SK-N-SH treated with all-trans-retinoic acid at 6 μM for 48 hours (cell line): ENCODE results near the gene RNASE7.

Experiments
- ATAC-seq: fragments of 200-7000 bp; cut with Tn5 transposase; 3 replicates; pipeline ENCODE4 v1.9.1; 2020; ENCODE audit warnings: mild to moderate bottlenecking, moderate library complexity
- ARNTL ChIP-seq: fragments of 450-650 bp; formaldehyde crosslinking; IDR thresholded peaks from 2 replicates; pipeline ENCODE4 v1.5.0; 2020; ENCODE audit warnings: low read depth, mild to moderate bottlenecking, moderate library complexity, borderline replicate concordance
- BACH2 ChIP-seq: fragments of 250-450 bp; sonication (Bioruptor Pico); IDR thresholded peaks from 2 replicates; pipeline ENCODE4 v1.9.0; 2021; ENCODE audit warnings: mild to moderate bottlenecking, borderline replicate concordance
- CSDC2 ChIP-seq: fragments of 250-450 bp; sonication (Bioruptor Pico); IDR thresholded peaks from 2 replicates; pipeline ENCODE4 v1.5.0; 2020; ENCODE audit warnings: mild to moderate bottlenecking, moderate library complexity
- ESRRG ChIP-seq: fragments of 250-450 bp; sonication (Bioruptor Pico); IDR thresholded peaks from 2 replicates; pipeline ENCODE4 v1.6.1; 2021; ENCODE audit warnings: mild to moderate bottlenecking
- GLIS3 ChIP-seq: fragments of 250-450 bp; sonication (Bioruptor Pico); IDR thresholded peaks from 2 replicates; pipeline ENCODE4 v1.5.0; 2020; ENCODE audit warnings: mild to moderate bottlenecking, moderate library complexity
- ISL1 ChIP-seq: fragments of 250-450 bp; sonication (Bioruptor Pico); IDR thresholded peaks from 2 replicates; pipeline ENCODE4 v2.1.2; 2022; ENCODE audit warnings: mild to moderate bottlenecking, moderate library complexity
- PPARA ChIP-seq: fragments of 250-450 bp; sonication (Bioruptor Pico); IDR thresholded peaks from 2 replicates; pipeline ENCODE4 v1.5.0; 2020; ENCODE audit warnings: mild to moderate bottlenecking, borderline replicate concordance
- TOX ChIP-seq: fragments of 250-450 bp; sonication (Bioruptor Pico); IDR thresholded peaks from 2 replicates; pipeline ENCODE4 v1.8.0; 2021; ENCODE audit warnings: mild to moderate bottlenecking, moderate library complexity, borderline replicate concordance
- ZC3H10 ChIP-seq: fragments of 250-450 bp; sonication (Bioruptor Pico); IDR thresholded peaks from 2 replicates; pipeline ENCODE4 v1.5.1; 2021; ENCODE audit warnings: mild to moderate bottlenecking, moderate library complexity
- ZFP3 ChIP-seq: fragments of 250-450 bp; sonication (Bioruptor Pico); IDR thresholded peaks from 2 replicates; pipeline ENCODE4 v1.5.0; 2020; ENCODE audit warnings: mild to moderate bottlenecking, moderate library complexity
- ZFP30 ChIP-seq: fragments of 450-650 bp; formaldehyde crosslinking; IDR thresholded peaks from 2 replicates; pipeline ENCODE4 v1.5.0; 2022; ENCODE audit warnings: mild to moderate bottlenecking, moderate library complexity
- ZNF565 ChIP-seq: fragments of 450-650 bp; formaldehyde crosslinking; conservative IDR thresholded peaks from 2 replicates; pipeline ENCODE4 v1.5.0; 2020; ENCODE audit warnings: low read depth, mild to moderate bottlenecking, moderate library complexity
- ZNF70 ChIP-seq: fragments of 450-650 bp; formaldehyde crosslinking; IDR thresholded peaks from 2 replicates; pipeline ENCODE4 v1.5.0; 2020; ENCODE audit warnings: mild to moderate bottlenecking, moderate library complexity
- ZNF8 ChIP-seq: fragments of 450-650 bp; formaldehyde crosslinking; IDR thresholded peaks from 2 replicates; pipeline ENCODE4 v1.5.0; 2020; ENCODE audit warnings: mild to moderate bottlenecking, moderate library complexity
- TF ChIP-seq, protein P1 (sequence below): fragments of 250-450 bp; sonication (Bioruptor Pico); IDR thresholded peaks from 2 replicates; pipeline ENCODE4 v1.5.1; 2020; ENCODE audit warnings: low read depth, mild to moderate bottlenecking, moderate library complexity
- TF ChIP-seq, protein P2 (sequence below): fragments of 250-450 bp; sonication (Bioruptor Pico); IDR thresholded peaks from 2 replicates; pipeline ENCODE4 v1.8.0; 2021; ENCODE audit warnings: low read depth, mild to moderate bottlenecking, moderate library complexity, borderline replicate concordance
- TF ChIP-seq, protein P3 (sequence below): fragments of 250-450 bp; sonication (Bioruptor Pico); IDR thresholded peaks from 2 replicates; pipeline ENCODE4 v1.5.1; 2021; ENCODE audit warnings: mild to moderate bottlenecking, moderate library complexity
- TF ChIP-seq, protein P4 (sequence below): fragments of 250-450 bp; sonication (Bioruptor Pico); IDR thresholded peaks from 2 replicates; pipeline ENCODE4 v1.5.0; 2020; ENCODE audit warnings: mild to moderate bottlenecking, moderate library complexity

RNASE7 gene

DNA sequence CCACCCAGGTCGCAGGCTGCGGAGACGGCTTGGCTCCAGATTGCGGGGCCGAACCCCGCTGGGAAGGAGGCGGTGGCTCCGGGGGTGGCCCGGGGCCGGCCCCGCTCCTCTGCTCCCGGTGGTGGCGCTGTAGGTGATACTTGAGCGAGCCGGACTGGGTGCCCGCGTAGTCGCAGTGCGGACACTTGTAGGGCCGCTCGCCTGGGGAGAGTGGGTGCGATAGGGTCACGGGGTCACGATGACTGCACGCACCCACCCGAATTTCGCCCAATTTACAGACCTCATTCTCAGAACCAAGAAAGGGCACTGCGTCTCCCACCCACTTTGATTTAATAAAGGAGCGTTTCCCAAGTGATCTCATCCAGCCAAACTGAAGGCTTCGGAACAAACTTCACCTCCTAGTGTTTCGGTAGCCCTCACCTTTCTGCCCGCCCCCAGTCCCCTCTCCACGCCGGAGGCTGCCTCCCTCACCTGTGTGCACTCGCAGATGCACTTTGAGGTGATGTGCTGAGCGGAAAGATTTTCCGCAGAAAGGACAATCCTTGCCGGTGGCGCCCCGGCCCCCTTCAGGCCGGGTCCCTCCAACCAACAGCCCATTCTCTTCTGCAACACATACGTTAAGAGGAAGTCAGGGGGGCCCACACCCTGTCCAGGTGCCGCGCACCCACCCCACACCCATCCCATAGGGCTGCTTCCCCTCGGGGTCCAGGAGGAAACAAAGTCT, 48.9 kb downstream of the RNASE7 start:
- no peak for ATAC-seq
- TF ChIP-seq, protein P1, sequence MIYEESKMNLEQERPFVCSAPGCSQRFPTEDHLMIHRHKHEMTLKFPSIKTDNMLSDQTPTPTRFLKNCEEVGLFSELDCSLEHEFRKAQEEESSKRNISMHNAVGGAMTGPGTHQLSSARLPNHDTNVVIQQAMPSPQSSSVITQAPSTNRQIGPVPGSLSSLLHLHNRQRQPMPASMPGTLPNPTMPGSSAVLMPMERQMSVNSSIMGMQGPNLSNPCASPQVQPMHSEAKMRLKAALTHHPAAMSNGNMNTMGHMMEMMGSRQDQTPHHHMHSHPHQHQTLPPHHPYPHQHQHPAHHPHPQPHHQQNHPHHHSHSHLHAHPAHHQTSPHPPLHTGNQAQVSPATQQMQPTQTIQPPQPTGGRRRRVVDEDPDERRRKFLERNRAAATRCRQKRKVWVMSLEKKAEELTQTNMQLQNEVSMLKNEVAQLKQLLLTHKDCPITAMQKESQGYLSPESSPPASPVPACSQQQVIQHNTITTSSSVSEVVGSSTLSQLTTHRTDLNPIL (CRISPR knock-in tag) = no peak
- no peak for TF ChIP-seq ZFP30 (CRISPR knock-in tag)
- TF ChIP-seq ZNF8 (CRISPR knock-in tag) = no peak
- TF ChIP-seq ARNTL = no peak
- no peak for TF ChIP-seq ESRRG (CRISPR knock-in tag)
- TF ChIP-seq ZNF565 = no peak
- TF ChIP-seq, protein P2, sequence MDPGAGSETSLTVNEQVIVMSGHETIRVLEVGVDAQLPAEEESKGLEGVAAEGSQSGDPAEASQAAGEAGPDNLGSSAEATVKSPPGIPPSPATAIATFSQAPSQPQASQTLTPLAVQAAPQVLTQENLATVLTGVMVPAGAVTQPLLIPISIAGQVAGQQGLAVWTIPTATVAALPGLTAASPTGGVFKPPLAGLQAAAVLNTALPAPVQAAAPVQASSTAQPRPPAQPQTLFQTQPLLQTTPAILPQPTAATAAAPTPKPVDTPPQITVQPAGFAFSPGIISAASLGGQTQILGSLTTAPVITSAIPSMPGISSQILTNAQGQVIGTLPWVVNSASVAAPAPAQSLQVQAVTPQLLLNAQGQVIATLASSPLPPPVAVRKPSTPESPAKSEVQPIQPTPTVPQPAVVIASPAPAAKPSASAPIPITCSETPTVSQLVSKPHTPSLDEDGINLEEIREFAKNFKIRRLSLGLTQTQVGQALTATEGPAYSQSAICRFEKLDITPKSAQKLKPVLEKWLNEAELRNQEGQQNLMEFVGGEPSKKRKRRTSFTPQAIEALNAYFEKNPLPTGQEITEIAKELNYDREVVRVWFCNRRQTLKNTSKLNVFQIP (CRISPR knock-in tag) = no peak
- TF ChIP-seq ZNF70 (CRISPR knock-in tag) = no peak

DNA sequence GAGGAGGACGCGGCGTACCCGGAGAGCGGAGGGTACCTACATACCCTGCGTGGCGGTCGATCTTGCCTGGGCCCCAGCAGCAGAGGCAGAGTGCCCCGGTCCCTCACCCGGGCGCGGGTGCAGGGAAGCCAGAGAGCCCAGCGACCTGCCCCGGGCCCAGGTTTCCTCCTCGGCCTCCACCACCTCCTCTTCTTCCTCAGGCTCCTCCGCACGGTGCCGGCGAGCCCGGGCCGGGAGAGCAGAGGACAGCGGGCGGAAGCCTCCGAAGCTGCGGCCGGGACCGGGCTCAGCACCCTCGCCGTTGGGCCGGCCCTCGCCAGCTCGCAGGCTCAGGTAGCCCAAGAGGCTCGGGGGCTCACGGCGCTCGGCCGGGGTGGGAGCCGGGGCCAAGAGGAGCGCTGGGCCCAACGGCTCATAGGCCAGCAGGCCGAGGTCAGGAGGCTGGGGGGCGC, 49.7 kb downstream of the RNASE7 start:
- no peak for ATAC-seq
- TF ChIP-seq BACH2 (CRISPR knock-in tag) (no peak), ZNF565 (no peak), CSDC2 (CRISPR knock-in tag) (no peak), ZFP3 (no peak), ZC3H10 (CRISPR knock-in tag) (no peak), PPARA (CRISPR knock-in tag) (no peak), ISL1 (no peak)
- TF ChIP-seq, protein P3, sequence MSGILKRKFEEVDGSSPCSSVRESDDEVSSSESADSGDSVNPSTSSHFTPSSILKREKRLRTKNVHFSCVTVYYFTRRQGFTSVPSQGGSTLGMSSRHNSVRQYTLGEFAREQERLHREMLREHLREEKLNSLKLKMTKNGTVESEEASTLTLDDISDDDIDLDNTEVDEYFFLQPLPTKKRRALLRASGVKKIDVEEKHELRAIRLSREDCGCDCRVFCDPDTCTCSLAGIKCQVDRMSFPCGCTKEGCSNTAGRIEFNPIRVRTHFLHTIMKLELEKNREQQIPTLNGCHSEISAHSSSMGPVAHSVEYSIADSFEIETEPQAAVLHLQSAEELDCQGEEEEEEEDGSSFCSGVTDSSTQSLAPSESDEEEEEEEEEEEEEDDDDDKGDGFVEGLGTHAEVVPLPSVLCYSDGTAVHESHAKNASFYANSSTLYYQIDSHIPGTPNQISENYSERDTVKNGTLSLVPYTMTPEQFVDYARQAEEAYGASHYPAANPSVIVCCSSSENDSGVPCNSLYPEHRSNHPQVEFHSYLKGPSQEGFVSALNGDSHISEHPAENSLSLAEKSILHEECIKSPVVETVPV (CRISPR knock-in tag) = no peak
- TF ChIP-seq, protein P4, sequence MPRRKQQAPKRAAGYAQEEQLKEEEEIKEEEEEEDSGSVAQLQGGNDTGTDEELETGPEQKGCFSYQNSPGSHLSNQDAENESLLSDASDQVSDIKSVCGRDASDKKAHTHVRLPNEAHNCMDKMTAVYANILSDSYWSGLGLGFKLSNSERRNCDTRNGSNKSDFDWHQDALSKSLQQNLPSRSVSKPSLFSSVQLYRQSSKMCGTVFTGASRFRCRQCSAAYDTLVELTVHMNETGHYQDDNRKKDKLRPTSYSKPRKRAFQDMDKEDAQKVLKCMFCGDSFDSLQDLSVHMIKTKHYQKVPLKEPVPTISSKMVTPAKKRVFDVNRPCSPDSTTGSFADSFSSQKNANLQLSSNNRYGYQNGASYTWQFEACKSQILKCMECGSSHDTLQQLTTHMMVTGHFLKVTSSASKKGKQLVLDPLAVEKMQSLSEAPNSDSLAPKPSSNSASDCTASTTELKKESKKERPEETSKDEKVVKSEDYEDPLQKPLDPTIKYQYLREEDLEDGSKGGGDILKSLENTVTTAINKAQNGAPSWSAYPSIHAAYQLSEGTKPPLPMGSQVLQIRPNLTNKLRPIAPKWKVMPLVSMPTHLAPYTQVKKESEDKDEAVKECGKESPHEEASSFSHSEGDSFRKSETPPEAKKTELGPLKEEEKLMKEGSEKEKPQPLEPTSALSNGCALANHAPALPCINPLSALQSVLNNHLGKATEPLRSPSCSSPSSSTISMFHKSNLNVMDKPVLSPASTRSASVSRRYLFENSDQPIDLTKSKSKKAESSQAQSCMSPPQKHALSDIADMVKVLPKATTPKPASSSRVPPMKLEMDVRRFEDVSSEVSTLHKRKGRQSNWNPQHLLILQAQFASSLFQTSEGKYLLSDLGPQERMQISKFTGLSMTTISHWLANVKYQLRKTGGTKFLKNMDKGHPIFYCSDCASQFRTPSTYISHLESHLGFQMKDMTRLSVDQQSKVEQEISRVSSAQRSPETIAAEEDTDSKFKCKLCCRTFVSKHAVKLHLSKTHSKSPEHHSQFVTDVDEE (CRISPR knock-in tag) = no peak

DNA sequence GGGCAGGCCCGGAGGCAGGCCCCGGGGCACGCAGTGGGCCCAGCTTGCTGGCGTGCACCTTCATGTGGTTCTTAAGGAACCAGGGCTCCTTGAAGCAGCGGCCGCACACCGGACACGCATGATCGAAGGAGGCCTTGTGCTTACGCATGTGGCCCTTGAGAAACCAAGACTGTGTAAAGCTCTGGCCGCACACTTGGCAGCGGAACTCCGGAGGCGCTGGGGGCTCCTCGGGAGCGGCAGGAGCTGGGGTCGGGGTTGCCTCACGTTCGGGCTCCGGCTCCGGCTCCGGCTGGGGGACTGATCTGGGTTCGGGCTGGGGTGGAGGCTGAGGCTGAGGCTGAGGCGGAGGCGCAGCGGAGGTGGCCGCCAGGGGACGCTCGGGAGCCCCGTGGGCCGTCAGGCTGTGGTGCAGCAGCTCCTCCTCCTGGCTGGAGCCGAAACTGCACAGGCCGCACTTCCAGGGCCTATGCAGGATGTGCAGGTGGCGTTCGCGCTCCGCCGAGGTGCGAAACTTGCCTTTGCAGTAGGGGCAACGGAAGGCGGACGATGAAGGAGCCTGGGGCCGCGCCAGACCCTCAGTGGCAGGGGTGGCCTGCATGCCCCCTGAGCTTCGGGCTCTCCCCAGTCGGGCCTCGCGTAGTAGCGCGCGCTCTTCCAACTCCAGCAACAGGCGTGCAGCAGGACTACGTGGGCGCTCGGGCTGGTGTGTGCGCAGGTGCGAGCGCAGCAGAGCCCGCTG, 50.3 kb downstream of the RNASE7 start:
- ATAC-seq = peak; percentile 79
- TF ChIP-seq ZC3H10 (CRISPR knock-in tag) (no peak), TOX (CRISPR knock-in tag) (no peak), CSDC2 (CRISPR knock-in tag) (0 out of 2 replicates have a peak, but pooled peaks have one; percentile 16), GLIS3 (CRISPR knock-in tag) (peak; percentile 81; the same call in 1 of the 2 replicates), ZFP3 (no peak)
- TF ChIP-seq, protein P4 (CRISPR knock-in tag) = 0 out of 2 replicates have a peak, but pooled peaks have one; percentile 29
